Keratinocyte (primary cell): Measurements from ENCODE around the gene EPHB6. TPM values are rescaled to one million over a fixed set of nuclear protein-coding genes. Genes with fewer than 3 reads are reported as not detected.

Experiments used
- DNase-seq: peaks from one replicate; pipeline ENCODE4 v3.0.0-alpha.2; 2011; ENCODE audit warnings: low read depth, missing footprints, low spot score
- FAIRE-seq: peaks from 2 replicates; lab custom pipeline; 2011; peaks lifted over from hg19 to GRCh38; lab: Jason Lieb, UNC
- H2AFZ ChIP-seq: 2 replicates; pipeline ENCODE4 v1.6.0; 2012; ENCODE audit warnings: low read length, control low read depth, inconsistent platforms; ENCODE audit not compliant: control insufficient read depth
- H3K27ac ChIP-seq: 2 replicates; pipeline ENCODE4 v1.5.1; 2011; ENCODE audit warnings: low read length; ENCODE audit not compliant: control insufficient read depth, insufficient read depth
- H3K27me3 ChIP-seq: 3 replicates; pipeline ENCODE4 v1.6.0; 2011; ENCODE audit warnings: low read length; ENCODE audit not compliant: control insufficient read depth, insufficient read depth; ENCODE audit errors: extremely low read depth
- H3K36me3 ChIP-seq, 2 experiments: 2 replicates in 1 of 2; 3 replicates in 1 of 2; pipeline ENCODE4 v1.5.1; 2011; ENCODE audit warnings: low read length in 2 of 2, mild to moderate bottlenecking in 1 of 2; ENCODE audit not compliant: control insufficient read depth in 2 of 2, insufficient read depth in 2 of 2; ENCODE audit errors: extremely low read depth in 1 of 2
- H3K4me1 ChIP-seq: 3 replicates; pipeline ENCODE4 v1.5.1; 2011; ENCODE audit warnings: low read length; ENCODE audit not compliant: control insufficient read depth, insufficient read depth; ENCODE audit errors: extremely low read depth
- H3K4me2 ChIP-seq: 3 replicates; pipeline ENCODE4 v1.6.0; 2011; ENCODE audit warnings: low read depth, low read length; ENCODE audit not compliant: control insufficient read depth, insufficient read depth; ENCODE audit errors: extremely low read depth
- H3K4me3 ChIP-seq, 3 experiments: fragments of 200-600 bp in 1 of 3; sonication (generic) in 1 of 3; 2 replicates in 2 of 3; 3 replicates in 1 of 3; pipeline ENCODE4 v1.5.1; 2011 to 2016; ENCODE audit warnings: low read length in 3 of 3, mild to moderate bottlenecking in 3 of 3, control low read depth in 2 of 3, inconsistent platforms in 1 of 3, low read depth in 1 of 3, mixed read lengths in 1 of 3, mixed run types in 1 of 3, moderate library complexity in 1 of 3; ENCODE audit not compliant: control insufficient read depth in 2 of 3, insufficient read depth in 2 of 3; ENCODE audit errors: extremely low read depth in 1 of 3
- H3K79me2 ChIP-seq: 2 replicates; pipeline ENCODE4 v1.6.0; 2012; ENCODE audit warnings: low read length; ENCODE audit not compliant: control insufficient read depth, insufficient read depth
- H3K9ac ChIP-seq: 3 replicates; pipeline ENCODE4 v1.6.0; 2011; ENCODE audit warnings: low read length; ENCODE audit not compliant: control insufficient read depth, insufficient read depth; ENCODE audit errors: extremely low read depth
- H3K9me1 ChIP-seq: 3 replicates; pipeline ENCODE4 v1.6.0; 2011; ENCODE audit warnings: low read length; ENCODE audit not compliant: control insufficient read depth, insufficient read depth; ENCODE audit errors: extremely low read depth
- H3K9me3 ChIP-seq: 2 replicates; pipeline ENCODE4 v1.5.1; 2012; ENCODE audit warnings: low read depth, low read length; ENCODE audit not compliant: control insufficient read depth
- H4K20me1 ChIP-seq: 3 replicates; pipeline ENCODE4 v1.6.0; 2011; ENCODE audit warnings: low read length; ENCODE audit not compliant: control insufficient read depth, insufficient read depth; ENCODE audit errors: extremely low read depth
- EZH2 ChIP-seq: IDR thresholded peaks from one replicate; pipeline ENCODE4 v1.6.1; 2012; ENCODE audit warnings: inconsistent platforms, mild to moderate bottlenecking, low read length, moderate library complexity
- dilution Hi-C: fragments of 300-500 bp; cut with MboI; formaldehyde crosslinking; loops from one replicate; pipeline ENCODE4 v1.7.0; 2020; ENCODE audit warnings: low sequenced_read_pairs; ENCODE audit not compliant: extremely low pct_ligation_motif_present
- polyA plus RNA-seq, 5 experiments: library from polyadenylated mRNA; depleted of rRNA in 3 of 5; stranded (reverse) in 3 of 5; stranded (forward) in 1 of 5; unstranded in 1 of 5; fragments of >200 nt; gene quantifications; 1 replicate in 1 of 5; 2 replicates in 3 of 5; 3 replicates in 1 of 5; pipeline versions ENCODE4 v1.2.1 to v1.2.3, GENCODE V29; 2011 to 2012; ENCODE audit warnings: missing spikeins in 2 of 5, low read depth in 1 of 5, low replicate concordance in 1 of 5
- TF ChIP-seq, protein P1 (sequence below), 3 experiments: IDR thresholded peaks in 1 of 3; conservative IDR thresholded peaks in 1 of 3; optimal IDR thresholded peaks in 1 of 3; 2 replicates in 2 of 3; 3 replicates in 1 of 3; pipeline versions ENCODE3 to v1.5.1; 2011; ENCODE audit warnings: low read length in 3 of 3, mild to moderate bottlenecking in 3 of 3, moderate library complexity in 2 of 3, control low read depth in 1 of 3, inconsistent platforms in 1 of 3; ENCODE audit not compliant: insufficient read depth in 2 of 3; ENCODE audit errors: extremely low read depth in 1 of 3

EPHB6 gene
- polyA plus RNA-seq, 1 donor (not counting 4 experiments of a cell fraction or from before 2014, with no cell fraction given), result 1.9 TPM

DNA sequence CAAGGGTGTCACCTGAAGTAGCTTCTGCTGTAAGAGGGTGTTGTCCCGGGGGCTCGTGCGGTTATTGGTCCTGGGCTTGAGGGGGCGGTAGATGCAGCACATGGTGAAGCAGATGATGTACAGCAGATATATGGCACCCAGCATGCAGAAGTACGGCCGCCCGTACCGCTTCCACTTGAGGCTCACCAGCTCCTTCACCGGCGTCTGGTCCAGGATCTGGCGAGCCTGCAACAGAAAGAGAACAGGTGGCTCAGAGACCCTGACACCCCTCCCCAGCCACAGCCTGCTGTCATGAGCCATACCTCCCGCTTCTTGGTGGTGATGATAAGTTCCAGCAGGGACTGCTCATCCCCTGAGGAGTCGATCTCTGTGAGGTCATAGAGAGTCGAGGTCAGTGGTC lies 20.6 kb downstream of the EPHB6 start:
- Histone ChIP-seq H3K36me3 (no peaks in the 10 kb centered on the region), H3K79me2 (no peaks in the 10 kb centered on the region), H3K9me3 (no peaks in the 10 kb centered on the region), H3K4me3 (no peak overlapping the region), H3K9ac (no peak overlapping the region), H3K27me3 (no peaks in the 10 kb centered on the region), H4K20me1 (no peaks in the 10 kb centered on the region), H3K4me1 (no peaks in the 10 kb centered on the region), H3K4me2 (no peak overlapping the region), H3K9me1 (no peaks in the 10 kb centered on the region), H3K27ac (no peak overlapping the region), H2AFZ (no peak overlapping the region)
- dilution Hi-C loops, result no loop called here
- no peak for DNase-seq
- no peak for FAIRE-seq
- TF ChIP-seq EZH2, result no peak
- TF ChIP-seq, protein P1, sequence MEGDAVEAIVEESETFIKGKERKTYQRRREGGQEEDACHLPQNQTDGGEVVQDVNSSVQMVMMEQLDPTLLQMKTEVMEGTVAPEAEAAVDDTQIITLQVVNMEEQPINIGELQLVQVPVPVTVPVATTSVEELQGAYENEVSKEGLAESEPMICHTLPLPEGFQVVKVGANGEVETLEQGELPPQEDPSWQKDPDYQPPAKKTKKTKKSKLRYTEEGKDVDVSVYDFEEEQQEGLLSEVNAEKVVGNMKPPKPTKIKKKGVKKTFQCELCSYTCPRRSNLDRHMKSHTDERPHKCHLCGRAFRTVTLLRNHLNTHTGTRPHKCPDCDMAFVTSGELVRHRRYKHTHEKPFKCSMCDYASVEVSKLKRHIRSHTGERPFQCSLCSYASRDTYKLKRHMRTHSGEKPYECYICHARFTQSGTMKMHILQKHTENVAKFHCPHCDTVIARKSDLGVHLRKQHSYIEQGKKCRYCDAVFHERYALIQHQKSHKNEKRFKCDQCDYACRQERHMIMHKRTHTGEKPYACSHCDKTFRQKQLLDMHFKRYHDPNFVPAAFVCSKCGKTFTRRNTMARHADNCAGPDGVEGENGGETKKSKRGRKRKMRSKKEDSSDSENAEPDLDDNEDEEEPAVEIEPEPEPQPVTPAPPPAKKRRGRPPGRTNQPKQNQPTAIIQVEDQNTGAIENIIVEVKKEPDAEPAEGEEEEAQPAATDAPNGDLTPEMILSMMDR (optimal IDR thresholded peaks at IDR 0.05 in 1 of 3, IDR thresholded peaks at IDR 0.05 in 1 of 3, conservative IDR thresholded peaks at IDR 0.05 in 1 of 3; ENCODE audit: extremely low read depth in 1 of 3, insufficient read depth in 2 of 3, low read length in 3 of 3), result no peak

DNA sequence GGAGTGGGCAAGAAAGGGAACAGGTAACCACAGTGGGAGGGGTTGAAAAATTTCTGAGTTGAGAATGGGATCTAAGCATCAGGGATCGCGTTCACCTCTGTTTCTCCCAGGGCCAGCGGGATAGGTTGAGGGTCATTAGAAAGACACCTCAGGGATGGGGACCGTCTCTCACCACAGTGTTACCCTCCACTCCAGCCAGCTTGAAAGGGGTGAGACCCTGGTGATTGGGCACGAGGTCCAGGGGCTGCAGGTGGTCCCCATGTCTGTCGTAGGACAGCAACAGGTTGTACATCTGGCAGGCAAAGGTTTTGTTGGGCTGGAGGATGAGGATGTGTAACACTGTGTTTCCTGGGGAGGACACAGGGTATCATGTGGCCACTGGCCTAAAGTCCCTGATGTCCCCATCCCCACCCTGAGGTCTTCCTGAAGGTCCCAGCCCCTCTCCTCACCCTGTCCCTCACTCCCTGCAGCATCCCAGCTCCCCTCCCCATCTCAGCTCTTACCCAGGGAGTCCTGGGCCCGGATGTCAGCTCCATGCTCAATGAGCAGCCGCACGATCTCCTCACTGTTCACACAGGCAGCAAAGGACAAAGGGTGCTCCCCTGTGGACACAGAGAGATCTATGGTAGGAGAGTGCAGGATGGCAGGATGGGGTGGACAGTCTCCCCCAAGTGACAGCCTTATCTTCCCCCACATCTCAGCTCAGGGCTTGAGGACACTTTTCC lies 21.5 kb downstream of the EPHB6 start:
- no peak for DNase-seq
- no peaks in the 10 kb centered on the region for H4K20me1 ChIP-seq
- no peaks in the 10 kb centered on the region for H3K79me2 ChIP-seq
- no peaks in the 10 kb centered on the region for H3K36me3 ChIP-seq
- no peak overlapping the region for H3K9ac ChIP-seq
- no peak overlapping the region for H3K4me3 ChIP-seq
- no peak overlapping the region for H3K4me2 ChIP-seq
- TF ChIP-seq, protein P1 (optimal IDR thresholded peaks at IDR 0.05 in 1 of 3, IDR thresholded peaks at IDR 0.05 in 1 of 3, conservative IDR thresholded peaks at IDR 0.05 in 1 of 3; ENCODE audit: extremely low read depth in 1 of 3, insufficient read depth in 2 of 3, low read length in 3 of 3), result no peak
- no peak for TF ChIP-seq EZH2
- dilution Hi-C loops, result no loop called here
- no peaks in the 10 kb centered on the region for H3K4me1 ChIP-seq
- FAIRE-seq, result no peak
- H3K27ac ChIP-seq, result no peak overlapping the region
- H3K27me3 ChIP-seq, result no peaks in the 10 kb centered on the region
- no peaks in the 10 kb centered on the region for H3K9me1 ChIP-seq
- H3K9me3 ChIP-seq, result no peaks in the 10 kb centered on the region
- no peak overlapping the region for H2AFZ ChIP-seq
